Effector memory CD8-positive, alpha-beta T cell (primary cell): ENCODE measurements around the gene TFAP2E.

Experiments used
- ATAC-seq: fragments of 150-1000 bp; cut with Tn5 transposase; replicated peaks from 2 replicates; pipeline ENCODE4 v1.10.0; 2021; ENCODE audit warnings: mild to moderate bottlenecking, moderate library complexity
- DNase-seq, 3 experiments: peaks; one replicate each; pipeline ENCODE4 v3.0.0; 2021
- H3K27ac Mint-ChIP-seq, 2 donors: one replicate each; pipeline ENCODE4 v1.8.0; 2022; ENCODE audit warnings: mild to moderate bottlenecking in 2 of 2, mixed read lengths in 2 of 2, moderate library complexity in 2 of 2
- H3K27me3 Mint-ChIP-seq, 2 donors: one replicate each; pipeline ENCODE4 v1.8.0; 2022; ENCODE audit warnings: mixed read lengths in 2 of 2
- H3K36me3 Mint-ChIP-seq: one replicate; pipeline ENCODE4 v1.8.0; 2022; ENCODE audit warnings: mild to moderate bottlenecking, moderate library complexity, mixed read lengths; ENCODE audit not compliant: insufficient read depth
- H3K4me1 Mint-ChIP-seq, 2 donors: one replicate each; pipeline ENCODE4 v1.8.0; 2022; ENCODE audit warnings: low read depth in 2 of 2, mixed read lengths in 2 of 2
- H3K4me3 Mint-ChIP-seq, 2 donors: one replicate each; pipeline ENCODE4 v1.8.0; 2022; ENCODE audit warnings: mild to moderate bottlenecking in 2 of 2, mixed read lengths in 2 of 2, moderate library complexity in 2 of 2
- H3K9me3 Mint-ChIP-seq, 2 donors: one replicate each; pipeline ENCODE4 v1.8.0; 2022; ENCODE audit warnings: mixed read lengths in 2 of 2
- total RNA-seq, 9 experiments: gene quantifications; one replicate each; lab custom pipeline; 2026; lab: John Stamatoyannopoulos, UW

The TFAP2E gene
- 0.91 to 12.1 (median 3.9) reads per million in 9 experiments for total RNA-seq

- Mint-ChIP-seq H3K9me3 (no peaks in the 10 kb centered on the region), H3K4me3 (peak within 1 kb of the TSS in 1 of 2 donors; percentile 38), H3K27me3 (no peaks in the 10 kb centered on the region), H3K36me3 (peaks cover 6% of the 10 kb centered on the region), H3K27ac (no peak within 1 kb of the TSS), H3K4me1 (peaks cover 29 to 40% of the 10 kb centered on the region in 2 donors)
- no peak for DNase-seq
- peak; percentile 34 for ATAC-seq
These were observed at the start of gene TFAP2E for GRCh38 chr1:35573198-35574124. TSS of gene TFAP2E (plus strand) at chr1:35573314. CDS start at chr1:35573578, 264 bp downstream.

- no peaks in the 10 kb centered on the region for H3K27me3 Mint-ChIP-seq
- H3K27ac Mint-ChIP-seq, result no peak overlapping the region
- ATAC-seq, result no peak
- DNase-seq, result no peak
- no peaks in the 10 kb centered on the region for H3K9me3 Mint-ChIP-seq
- peaks cover 2 to 11% of the 10 kb centered on the region in 2 donors for H3K4me1 Mint-ChIP-seq
- H3K4me3 Mint-ChIP-seq, result no peak overlapping the region
- H3K36me3 Mint-ChIP-seq, result peaks cover 5% of the 10 kb centered on the region
These were observed 49.0 kb upstream of the TFAP2E start for GRCh38 chr1:35524106-35524505.

DNA sequence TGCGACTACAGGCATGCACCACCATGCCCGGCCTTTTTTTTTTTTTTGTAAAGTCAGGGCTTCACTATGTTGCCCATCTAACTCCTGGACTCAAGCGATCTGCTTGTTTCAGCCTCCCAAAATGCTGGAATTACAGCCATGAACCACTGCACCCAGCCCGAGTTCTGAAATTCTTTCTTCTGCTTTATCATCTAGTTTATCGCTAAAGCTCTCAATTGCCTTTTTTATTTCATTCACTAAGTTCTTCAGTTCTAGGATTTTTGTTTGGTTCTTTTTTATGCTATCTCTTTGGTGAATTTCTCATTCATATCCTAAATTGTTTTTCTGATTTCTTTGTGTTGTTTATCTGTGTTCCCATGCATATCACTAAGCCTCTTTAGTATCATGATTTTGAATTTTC, 42.9 kb upstream of the TFAP2E start:
- no peak for ATAC-seq

DNA sequence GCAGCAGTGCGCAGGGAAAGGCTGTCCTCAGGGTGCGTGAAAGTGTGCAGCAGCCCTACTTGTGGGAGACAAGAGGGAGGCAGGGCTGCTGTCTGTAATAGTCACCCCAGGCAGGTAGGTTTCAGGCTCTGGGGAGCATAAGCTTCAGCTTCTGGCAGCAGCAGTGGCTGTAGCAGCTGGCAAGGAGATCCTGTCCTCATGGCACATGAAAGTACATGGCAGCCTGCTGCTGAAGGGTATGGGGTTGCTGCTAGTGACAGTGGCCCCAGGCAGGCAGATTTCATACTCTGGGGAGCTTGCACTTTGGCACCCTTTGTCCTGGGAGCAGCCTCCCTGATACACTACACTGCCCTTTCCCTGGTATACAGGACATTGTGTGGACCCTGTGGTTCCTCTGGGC, 42.2 kb upstream of the TFAP2E start:
- ATAC-seq (no peak), DNase-seq (no peak)
- H3K4me3 Mint-ChIP-seq, result no peak overlapping the region
- H3K4me1 Mint-ChIP-seq, result peaks cover 4 to 5% of the 10 kb centered on the region in 2 donors
- H3K27me3 Mint-ChIP-seq, result no peaks in the 10 kb centered on the region
- H3K36me3 Mint-ChIP-seq, result peaks cover 19% of the 10 kb centered on the region
- H3K27ac Mint-ChIP-seq, result peak overlapping the region in 1 of 2 donors; percentile 65
- H3K9me3 Mint-ChIP-seq, result peaks cover 0 to 3% of the 10 kb centered on the region in 2 donors

More for the DNA sequence above, 42.9 kb upstream of the TFAP2E start:
- peaks cover 0 to 3% of the 10 kb centered on the region in 2 donors for H3K9me3 Mint-ChIP-seq
- DNase-seq, result no peak
- H3K27ac Mint-ChIP-seq, result peak overlapping the region in 1 of 2 donors; percentile 65
- H3K27me3 Mint-ChIP-seq, result no peaks in the 10 kb centered on the region
- peaks cover 4 to 5% of the 10 kb centered on the region in 2 donors for H3K4me1 Mint-ChIP-seq
- H3K4me3 Mint-ChIP-seq, result no peak overlapping the region
- peaks cover 19% of the 10 kb centered on the region for H3K36me3 Mint-ChIP-seq

- no peak for DNase-seq
- ATAC-seq, result no peak
- Mint-ChIP-seq H3K9me3 (peaks cover 0 to 3% of the 10 kb centered on the region in 2 donors), H3K4me1 (peaks cover 4 to 5% of the 10 kb centered on the region in 2 donors), H3K27me3 (no peaks in the 10 kb centered on the region), H3K4me3 (no peak overlapping the region), H3K36me3 (peaks cover 19% of the 10 kb centered on the region), H3K27ac (peak overlapping the region in 1 of 2 donors; percentile 41)
These were observed 41.7 kb upstream of the TFAP2E start for GRCh38 chr1:35531368-35531767.

DNA sequence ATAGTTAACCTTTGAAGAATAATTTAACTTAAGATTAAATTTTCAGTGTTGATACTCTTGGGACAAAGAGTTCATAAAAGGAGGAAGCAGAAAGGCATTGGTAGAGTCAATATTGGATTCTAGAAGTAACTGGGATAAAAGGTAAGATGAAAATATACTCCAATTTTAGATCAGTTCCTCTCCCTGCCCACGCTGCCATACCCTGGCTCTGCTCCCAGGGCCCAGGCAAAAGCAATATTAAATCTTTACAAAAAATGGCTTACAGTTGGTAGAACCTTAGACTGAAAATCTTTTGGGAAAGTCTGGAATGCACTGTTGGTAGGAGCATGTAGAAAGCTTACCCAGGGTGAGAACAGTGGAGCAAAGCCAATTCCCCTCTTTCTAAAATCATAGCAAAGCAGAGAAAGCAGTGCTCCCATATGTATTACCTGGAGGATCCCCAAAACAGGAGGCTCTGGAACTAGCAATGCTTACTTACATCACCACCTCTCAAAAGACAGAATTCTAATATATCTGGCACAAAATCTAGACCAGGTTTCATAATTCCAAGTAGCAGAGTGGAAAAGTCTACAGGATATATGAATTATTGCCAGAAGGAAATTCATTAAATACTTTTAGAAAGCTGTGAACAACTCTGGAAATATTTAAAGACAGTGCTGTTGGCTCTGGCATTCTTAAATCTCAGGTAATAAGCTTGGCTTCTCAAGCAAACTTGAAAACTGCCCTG, 40.5 kb upstream of the TFAP2E start:
- Mint-ChIP-seq H3K4me1 (peaks cover 7 to 16% of the 10 kb centered on the region in 2 donors), H3K27me3 (no peaks in the 10 kb centered on the region), H3K36me3 (peaks cover 19% of the 10 kb centered on the region), H3K9me3 (peaks cover 0 to 3% of the 10 kb centered on the region in 2 donors), H3K4me3 (no peak overlapping the region), H3K27ac (no peak overlapping the region)
- ATAC-seq, result no peak
- no peak for DNase-seq

- DNase-seq, result no peak
- no peak overlapping the region for H3K4me3 Mint-ChIP-seq
- no peak for ATAC-seq
- no peaks in the 10 kb centered on the region for H3K27me3 Mint-ChIP-seq
- peaks cover 19% of the 10 kb centered on the region for H3K36me3 Mint-ChIP-seq
- peaks cover 0 to 3% of the 10 kb centered on the region in 2 donors for H3K9me3 Mint-ChIP-seq
- H3K4me1 Mint-ChIP-seq, result peaks cover 7 to 20% of the 10 kb centered on the region in 2 donors
- no peak overlapping the region for H3K27ac Mint-ChIP-seq
These were observed 39.5 kb upstream of the TFAP2E start for GRCh38 chr1:35533586-35533985.

DNA sequence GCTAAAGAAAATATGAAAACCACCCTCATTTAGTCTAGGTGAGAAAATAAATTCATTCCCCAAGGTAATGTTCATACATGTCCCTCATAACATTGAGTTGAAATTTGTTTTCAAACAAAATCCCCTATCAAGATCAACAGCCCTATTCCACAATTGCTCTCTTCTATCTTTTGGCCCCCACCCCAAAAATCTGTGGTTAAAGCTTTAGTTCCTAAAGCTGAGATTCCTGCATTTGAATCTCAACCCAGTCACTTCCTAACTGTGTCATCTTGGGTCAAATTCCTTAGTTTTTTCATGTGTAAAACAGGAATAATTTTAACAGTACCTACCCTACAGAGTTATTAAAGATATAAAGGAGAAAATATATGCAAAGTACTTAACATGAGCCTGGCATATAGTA, 37.9 kb upstream of the TFAP2E start:
- no peaks in the 10 kb centered on the region for H3K27me3 Mint-ChIP-seq
- peaks cover 24 to 34% of the 10 kb centered on the region in 2 donors for H3K4me1 Mint-ChIP-seq
- H3K27ac Mint-ChIP-seq, result no peak overlapping the region
- no peak for DNase-seq
- ATAC-seq, result no peak
- peaks cover 19% of the 10 kb centered on the region for H3K36me3 Mint-ChIP-seq
- peaks cover 0 to 2% of the 10 kb centered on the region in 2 donors for H3K9me3 Mint-ChIP-seq
- H3K4me3 Mint-ChIP-seq, result no peak overlapping the region

GRCh38 chr1:35536556-35537162, 36.5 kb upstream of the TFAP2E start:
- peak overlapping the region; percentile 80 to 93 for H3K27ac Mint-ChIP-seq

DNA sequence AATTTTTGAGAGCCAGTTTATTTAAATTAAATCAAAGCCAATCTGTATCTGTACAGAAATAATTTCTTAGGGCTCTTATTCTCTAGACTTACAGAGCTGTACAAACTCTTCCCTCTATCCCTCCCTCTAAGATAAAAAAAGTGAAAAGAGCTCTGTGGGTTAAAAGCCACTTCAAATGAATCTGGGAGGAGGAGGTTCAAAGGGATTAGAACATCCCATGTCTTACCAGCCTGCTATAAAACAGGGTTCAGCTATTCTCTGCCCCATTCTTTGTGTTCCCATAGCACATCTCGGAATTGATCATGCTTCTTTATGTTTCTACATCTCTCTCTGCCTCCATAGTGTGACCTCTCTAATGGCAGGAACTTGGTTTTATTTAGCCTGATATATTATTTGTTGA, 35.3 kb upstream of the TFAP2E start:
- Mint-ChIP-seq H3K4me3 (no peak overlapping the region), H3K4me1 (peaks cover 30 to 44% of the 10 kb centered on the region in 2 donors), H3K27me3 (no peaks in the 10 kb centered on the region), H3K36me3 (peaks cover 15% of the 10 kb centered on the region), H3K27ac (peak overlapping the region; percentile 80 to 93), H3K9me3 (no peaks in the 10 kb centered on the region)
- DNase-seq (no peak), ATAC-seq (no peak)

More at GRCh38 chr1:35536556-35537162, 36.5 kb upstream of the TFAP2E start:
- no peak for DNase-seq
- Mint-ChIP-seq H3K36me3 (peaks cover 20% of the 10 kb centered on the region), H3K4me1 (peaks cover 27 to 37% of the 10 kb centered on the region in 2 donors), H3K27me3 (no peaks in the 10 kb centered on the region), H3K4me3 (no peak overlapping the region), H3K9me3 (no peaks in the 10 kb centered on the region)
- no peak for ATAC-seq

DNA sequence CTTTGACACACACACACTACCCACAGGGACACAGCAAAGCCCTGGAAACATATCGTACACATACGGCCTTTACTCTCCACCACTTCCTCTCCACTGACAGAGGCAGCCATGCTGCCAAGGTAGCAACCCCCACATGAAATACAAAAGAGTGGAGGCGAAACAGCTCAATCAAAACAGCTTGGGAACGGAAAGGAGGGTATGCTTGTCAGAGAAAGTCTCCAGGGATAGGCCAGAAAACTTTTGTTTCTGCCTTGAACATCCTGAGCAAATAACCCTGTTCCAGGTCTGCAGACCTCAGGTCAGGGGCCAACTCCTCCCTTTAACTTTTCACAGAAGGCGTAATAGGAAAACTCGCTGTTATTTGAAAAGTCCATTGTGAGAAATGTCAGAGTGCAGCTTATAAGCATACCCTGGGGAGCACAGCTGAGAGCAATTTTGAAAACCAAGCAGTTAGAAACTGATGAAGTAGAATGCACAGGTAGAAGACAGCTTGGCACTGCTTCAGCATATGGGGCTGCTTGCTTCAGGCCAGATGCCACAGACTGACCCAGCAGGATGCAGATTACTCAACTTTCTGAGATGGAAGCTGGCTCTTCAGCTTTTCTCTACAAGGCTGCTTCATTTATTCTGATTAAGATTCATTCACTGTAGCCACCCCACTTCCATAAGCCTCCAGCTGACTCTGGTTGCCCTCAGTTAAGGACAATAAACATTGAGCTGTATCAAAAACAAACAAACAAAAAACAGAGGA, 33.9 kb upstream of the TFAP2E start:
- peaks cover 26 to 53% of the 10 kb centered on the region in 2 donors for H3K4me1 Mint-ChIP-seq
- H3K4me3 Mint-ChIP-seq, result peak overlapping the region; percentile 55 to 78
- DNase-seq, result peak in 1 of 3 experiments; percentile 34
- H3K27me3 Mint-ChIP-seq, result no peaks in the 10 kb centered on the region
- ATAC-seq, result peak; percentile 95
- peaks cover 16% of the 10 kb centered on the region for H3K36me3 Mint-ChIP-seq
- H3K9me3 Mint-ChIP-seq, result no peaks in the 10 kb centered on the region
- H3K27ac Mint-ChIP-seq, result peak overlapping the region; percentile 80 to 93

- Mint-ChIP-seq H3K36me3 (peaks cover 11% of the 10 kb centered on the region), H3K4me1 (peaks cover 29 to 56% of the 10 kb centered on the region in 2 donors), H3K27ac (peak overlapping the region; percentile 80 to 93), H3K9me3 (no peaks in the 10 kb centered on the region), H3K27me3 (no peaks in the 10 kb centered on the region), H3K4me3 (peak overlapping the region; percentile 55 to 78)
- ATAC-seq (no peak), DNase-seq (no peak)
These were observed 33.3 kb upstream of the TFAP2E start for GRCh38 chr1:35539824-35540261.
